RWPE2 (cell line): Measurements from ENCODE around the gene TAF3.

Experiments
- ATAC-seq: fragments of 200-7000 bp; cut with Tn5 transposase; 3 replicates; pipeline ENCODE4 v1.9.1; 2021; ENCODE audit warnings: low read depth
- DNase-seq: peaks from one replicate; pipeline ENCODE4 v3.0.0-alpha.2; 2020; ENCODE audit warnings: low spot score
- H3K27ac ChIP-seq: fragments of 450-650 bp; 2 replicates; pipeline ENCODE4 v1.5.1; 2017; ENCODE audit warnings: mild to moderate bottlenecking; ENCODE audit not compliant: poor library complexity, severe bottlenecking
- H3K27me3 ChIP-seq: fragments of 250-450 bp; sonication (Bioruptor Pico); 2 replicates; pipeline ENCODE4 v1.5.1; 2021; ENCODE audit warnings: mild to moderate bottlenecking, moderate library complexity; ENCODE audit not compliant: insufficient read depth, poor library complexity, severe bottlenecking
- H3K36me3 ChIP-seq: fragments of 250-450 bp; sonication (Bioruptor Pico); 2 replicates; pipeline ENCODE4 v1.5.1; 2020; ENCODE audit warnings: low read depth, mild to moderate bottlenecking, moderate library complexity
- H3K4me1 ChIP-seq: fragments of 250-450 bp; sonication (Bioruptor Pico); 2 replicates; pipeline ENCODE4 v1.5.1; 2021; ENCODE audit warnings: mild to moderate bottlenecking, moderate library complexity; ENCODE audit not compliant: insufficient read depth, poor library complexity, severe bottlenecking
- H3K4me3 ChIP-seq: fragments of 250-450 bp; sonication (Bioruptor Pico); 2 replicates; pipeline ENCODE4 v1.5.1; 2021; ENCODE audit warnings: mild to moderate bottlenecking, moderate library complexity; ENCODE audit not compliant: severe bottlenecking
- H3K9me3 ChIP-seq: fragments of 250-450 bp; sonication (Bioruptor Pico); 2 replicates; pipeline ENCODE4 v1.5.1; 2021; ENCODE audit warnings: mild to moderate bottlenecking, moderate library complexity; ENCODE audit not compliant: severe bottlenecking
- TF ChIP-seq, protein P1 (sequence below): fragments of 450-650 bp; IDR thresholded peaks from one replicate; pipeline ENCODE4 v1.5.1; 2017; ENCODE audit warnings: mild to moderate bottlenecking, moderate library complexity; ENCODE audit not compliant: poor library complexity, severe bottlenecking

TAF3 gene

DNA sequence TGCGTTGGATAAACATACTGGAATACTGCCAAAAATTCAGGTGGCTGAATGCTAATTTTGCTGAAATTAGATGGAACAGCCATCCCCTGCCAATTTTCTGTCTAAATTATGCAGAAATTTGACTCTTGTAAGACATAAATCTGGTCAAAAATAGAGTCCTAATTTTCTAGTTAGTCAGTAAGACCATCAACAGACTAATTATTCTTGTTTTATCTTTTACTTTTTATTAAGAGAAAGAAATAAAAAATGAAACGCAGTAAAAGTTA lies 125.8 kb downstream of the TAF3 start:
- Histone ChIP-seq H3K4me1 (peaks cover 19% of the 10 kb centered on the region), H3K27me3 (no peaks in the 10 kb centered on the region), H3K27ac (peak overlapping the region; percentile 49), H3K4me3 (no peak overlapping the region), H3K9me3 (no peaks in the 10 kb centered on the region), H3K36me3 (no peaks in the 10 kb centered on the region)
- ATAC-seq (no peak), DNase-seq (no peak)
- TF ChIP-seq, protein P1, sequence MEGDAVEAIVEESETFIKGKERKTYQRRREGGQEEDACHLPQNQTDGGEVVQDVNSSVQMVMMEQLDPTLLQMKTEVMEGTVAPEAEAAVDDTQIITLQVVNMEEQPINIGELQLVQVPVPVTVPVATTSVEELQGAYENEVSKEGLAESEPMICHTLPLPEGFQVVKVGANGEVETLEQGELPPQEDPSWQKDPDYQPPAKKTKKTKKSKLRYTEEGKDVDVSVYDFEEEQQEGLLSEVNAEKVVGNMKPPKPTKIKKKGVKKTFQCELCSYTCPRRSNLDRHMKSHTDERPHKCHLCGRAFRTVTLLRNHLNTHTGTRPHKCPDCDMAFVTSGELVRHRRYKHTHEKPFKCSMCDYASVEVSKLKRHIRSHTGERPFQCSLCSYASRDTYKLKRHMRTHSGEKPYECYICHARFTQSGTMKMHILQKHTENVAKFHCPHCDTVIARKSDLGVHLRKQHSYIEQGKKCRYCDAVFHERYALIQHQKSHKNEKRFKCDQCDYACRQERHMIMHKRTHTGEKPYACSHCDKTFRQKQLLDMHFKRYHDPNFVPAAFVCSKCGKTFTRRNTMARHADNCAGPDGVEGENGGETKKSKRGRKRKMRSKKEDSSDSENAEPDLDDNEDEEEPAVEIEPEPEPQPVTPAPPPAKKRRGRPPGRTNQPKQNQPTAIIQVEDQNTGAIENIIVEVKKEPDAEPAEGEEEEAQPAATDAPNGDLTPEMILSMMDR = no peak

DNA sequence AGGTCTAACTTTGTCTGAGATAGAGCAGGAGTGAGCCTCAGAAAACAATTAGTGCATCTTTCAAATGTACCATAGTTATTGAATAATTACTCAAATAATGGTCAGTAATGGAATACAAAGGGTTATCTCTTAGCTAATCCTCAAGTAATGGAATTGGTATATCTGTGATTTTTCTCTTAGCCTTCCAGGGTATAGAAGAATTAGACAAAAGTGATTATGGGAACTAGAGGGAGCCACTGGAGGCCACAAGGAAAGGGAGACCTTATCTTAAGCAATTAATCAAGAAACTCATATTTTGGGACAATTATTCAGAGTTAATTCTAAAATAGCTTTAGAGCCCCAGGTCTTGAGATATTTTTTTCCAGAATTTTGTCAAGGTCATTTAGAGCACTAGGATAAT lies 126.2 kb downstream of the TAF3 start:
- peaks cover 19% of the 10 kb centered on the region for H3K4me1 ChIP-seq
- DNase-seq = no peak

DNA sequence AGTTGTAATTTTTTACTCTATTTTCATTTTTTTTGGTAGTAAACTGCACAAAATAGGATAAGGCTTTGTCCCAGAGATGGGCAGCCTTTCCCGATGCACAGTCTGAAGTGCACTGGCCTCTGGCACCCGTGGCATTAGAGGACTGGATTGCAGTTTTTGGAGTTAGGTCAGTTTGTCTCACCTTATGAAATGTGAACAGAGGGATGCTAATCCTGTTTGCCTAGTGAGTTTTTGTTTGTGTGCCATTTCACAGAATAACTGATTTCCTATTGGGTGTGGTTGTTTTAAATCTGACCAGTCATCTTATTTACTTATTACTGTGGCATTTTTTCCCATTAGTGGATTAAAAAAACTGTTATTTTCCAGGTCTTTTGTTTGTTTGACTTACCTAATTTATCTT lies 126.7 kb downstream of the TAF3 start:
- ATAC-seq = no peak
- TF ChIP-seq, protein P1 = no peak
- Histone ChIP-seq H3K27ac (no peak overlapping the region), H3K9me3 (no peaks in the 10 kb centered on the region), H3K4me3 (no peak overlapping the region), H3K4me1 (peaks cover 19% of the 10 kb centered on the region), H3K27me3 (no peaks in the 10 kb centered on the region), H3K36me3 (no peaks in the 10 kb centered on the region)
- no peak for DNase-seq

More for the DNA sequence above, 126.2 kb downstream of the TAF3 start:
- TF ChIP-seq, protein P1 = no peak
- Histone ChIP-seq H3K4me3 (no peak overlapping the region), H3K27ac (peak overlapping the region; percentile 49), H3K36me3 (no peaks in the 10 kb centered on the region), H3K9me3 (no peaks in the 10 kb centered on the region), H3K27me3 (no peaks in the 10 kb centered on the region)
- ATAC-seq = no peak

DNA sequence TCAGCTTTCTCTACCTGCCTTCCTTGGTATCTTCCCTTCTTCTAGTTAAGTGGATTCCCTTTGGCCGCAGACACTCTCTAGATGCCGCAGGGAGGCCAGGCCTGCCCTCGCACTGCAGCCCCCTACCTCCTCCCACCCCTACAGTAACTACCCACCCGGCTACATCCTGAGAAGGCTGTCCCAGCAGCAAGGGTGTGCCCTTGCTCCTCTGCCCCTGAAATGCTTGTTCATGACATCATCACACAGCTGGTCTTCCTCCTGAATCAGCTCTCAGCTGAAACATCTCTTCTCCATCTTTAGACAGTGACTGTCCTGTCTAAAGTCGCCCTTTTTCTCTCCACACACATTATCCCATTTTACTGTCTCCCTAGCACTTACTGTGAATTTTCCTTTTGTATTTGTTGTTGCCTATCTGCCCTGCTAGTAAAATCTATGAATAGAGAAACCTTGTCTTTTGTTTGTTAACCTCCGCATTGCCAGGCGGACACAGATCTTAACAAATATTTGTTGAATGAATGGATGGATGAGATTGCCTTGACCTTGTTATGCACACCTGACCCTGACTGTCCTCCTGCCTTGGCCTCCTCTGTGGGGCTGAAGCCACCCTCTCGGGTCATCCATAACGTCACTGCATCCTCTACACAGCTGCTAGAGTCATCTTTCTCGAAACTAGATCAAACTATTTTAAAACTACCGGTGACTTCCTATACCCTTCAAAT lies 127.3 kb downstream of the TAF3 start:
- ATAC-seq (peak; percentile 27; the same call in 1 of the 3 replicates), DNase-seq (no peak)
- no peak overlapping the region for H3K4me3 ChIP-seq
- peaks cover 19% of the 10 kb centered on the region for H3K4me1 ChIP-seq
- H3K9me3 ChIP-seq = no peaks in the 10 kb centered on the region
- no peaks in the 10 kb centered on the region for H3K36me3 ChIP-seq
- H3K27ac ChIP-seq = no peak overlapping the region
- no peaks in the 10 kb centered on the region for H3K27me3 ChIP-seq
- TF ChIP-seq, protein P1 = no peak

DNA sequence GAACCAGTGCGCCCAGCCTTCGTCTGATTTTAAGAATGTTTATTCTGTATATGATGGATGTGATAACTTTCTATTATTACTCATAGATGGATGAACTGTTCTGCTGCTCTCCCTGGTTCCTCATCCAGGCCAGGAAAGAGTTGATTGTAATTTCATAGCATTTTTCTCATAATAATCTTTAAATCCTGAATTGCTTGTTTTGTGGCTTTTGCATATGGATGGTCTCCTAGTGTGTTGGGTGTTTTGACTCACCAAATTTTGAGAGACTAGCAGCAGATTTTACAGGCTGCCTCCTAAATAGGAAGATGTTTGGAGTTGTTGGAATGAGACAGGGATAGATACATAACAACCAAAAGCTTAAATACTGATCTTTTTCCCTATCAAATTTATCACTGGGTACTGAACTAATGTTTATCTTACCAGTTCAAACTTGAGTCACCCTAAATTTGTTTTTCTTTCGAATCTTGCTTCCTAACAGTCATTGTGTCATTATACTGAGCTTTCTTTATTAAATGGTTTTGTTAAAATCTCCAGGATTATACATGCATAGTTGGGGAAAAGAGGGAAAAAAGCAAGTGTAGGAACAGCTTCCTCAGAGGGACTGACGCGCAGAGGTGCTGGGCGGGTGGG lies 130.2 kb downstream of the TAF3 start:
- no peaks in the 10 kb centered on the region for H3K36me3 ChIP-seq
- ATAC-seq (no peak), DNase-seq (no peak)
- peaks cover 14% of the 10 kb centered on the region for H3K4me1 ChIP-seq
- no peaks in the 10 kb centered on the region for H3K9me3 ChIP-seq
- no peak overlapping the region for H3K4me3 ChIP-seq
- TF ChIP-seq, protein P1 = no peak
- no peaks in the 10 kb centered on the region for H3K27me3 ChIP-seq
- no peak overlapping the region for H3K27ac ChIP-seq
